Jurkat, Clone E6-1 (cell line): ENCODE data around the gene SNX5.
A peak's percentile ranks its signal among the peaks of the same experiment; 100 is the strongest.

Experiments
- DNase-seq: peaks from one replicate; pipeline ENCODE4 v3.0.0-alpha.2; 2011; ENCODE audit warnings: low read depth, low spot score
- H3K4me3 ChIP-seq: 2 replicates; pipeline ENCODE4 v1.5.1; 2011; ENCODE audit warnings: mild to moderate bottlenecking, low read length, control low read depth, moderate library complexity

The SNX5 gene

DNA sequence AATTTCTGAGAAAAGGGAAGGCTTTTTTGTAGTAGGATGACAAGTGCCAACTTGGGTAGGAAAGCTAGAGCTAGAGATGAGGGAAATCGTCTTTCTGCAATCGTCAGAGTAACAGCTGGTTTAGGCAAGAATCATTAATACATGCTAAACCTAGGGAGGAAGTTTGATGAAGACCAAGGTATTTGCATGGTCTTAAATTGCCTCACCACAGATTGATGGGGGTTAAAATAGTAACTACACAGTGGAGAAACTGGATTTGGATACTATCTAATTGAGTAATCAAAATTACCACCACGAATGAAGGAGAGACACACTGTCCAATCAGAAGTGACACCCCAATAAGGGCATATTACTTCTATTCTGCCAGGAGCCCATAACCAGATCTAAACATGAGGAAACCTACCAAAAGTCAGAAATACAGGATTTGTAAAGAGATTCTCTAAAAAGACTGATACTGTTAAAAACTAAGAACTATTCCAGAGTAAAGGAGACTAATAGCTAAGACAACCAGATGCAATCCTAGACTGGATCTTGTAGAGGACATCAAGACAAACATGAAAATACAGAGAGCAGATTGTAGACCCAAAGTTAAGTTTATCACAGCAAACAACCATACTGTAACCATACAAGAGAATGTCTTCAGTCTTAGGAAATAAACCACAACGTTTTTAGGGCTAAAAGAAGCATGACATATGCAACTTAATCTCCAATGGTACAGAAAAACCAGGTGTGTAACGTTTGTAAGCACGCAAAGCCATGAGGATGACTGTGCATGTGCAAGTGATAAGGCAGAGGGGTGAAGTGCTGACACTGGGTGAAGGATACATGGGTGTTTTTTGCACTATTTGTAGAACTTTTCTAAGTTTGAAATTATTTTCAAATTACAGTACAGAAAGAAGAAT is 21.8 kb downstream of the SNX5 start:
- no peak overlapping the region for H3K4me3 ChIP-seq
- no peak for DNase-seq

DNA sequence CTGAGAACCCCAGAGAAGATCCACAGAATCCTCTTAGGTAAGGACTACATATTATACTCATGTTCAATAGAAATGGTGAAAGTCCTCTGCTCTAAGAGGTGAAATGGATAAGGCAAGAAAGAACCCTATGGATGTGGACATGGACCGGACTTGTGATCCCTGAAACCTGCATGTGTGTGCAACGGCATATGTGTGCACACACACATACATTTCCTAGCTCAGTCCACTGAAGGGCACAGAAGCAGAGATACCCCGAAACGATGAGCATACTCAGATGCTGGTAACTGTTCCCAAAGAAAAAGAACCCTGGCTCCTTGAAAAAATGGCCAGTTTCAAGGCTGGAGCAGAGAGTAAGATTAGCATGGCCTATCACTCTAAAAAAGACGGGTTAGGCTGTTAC is 22.6 kb downstream of the SNX5 start:
- H3K4me3 ChIP-seq: no peak overlapping the region
- DNase-seq: no peak

DNA sequence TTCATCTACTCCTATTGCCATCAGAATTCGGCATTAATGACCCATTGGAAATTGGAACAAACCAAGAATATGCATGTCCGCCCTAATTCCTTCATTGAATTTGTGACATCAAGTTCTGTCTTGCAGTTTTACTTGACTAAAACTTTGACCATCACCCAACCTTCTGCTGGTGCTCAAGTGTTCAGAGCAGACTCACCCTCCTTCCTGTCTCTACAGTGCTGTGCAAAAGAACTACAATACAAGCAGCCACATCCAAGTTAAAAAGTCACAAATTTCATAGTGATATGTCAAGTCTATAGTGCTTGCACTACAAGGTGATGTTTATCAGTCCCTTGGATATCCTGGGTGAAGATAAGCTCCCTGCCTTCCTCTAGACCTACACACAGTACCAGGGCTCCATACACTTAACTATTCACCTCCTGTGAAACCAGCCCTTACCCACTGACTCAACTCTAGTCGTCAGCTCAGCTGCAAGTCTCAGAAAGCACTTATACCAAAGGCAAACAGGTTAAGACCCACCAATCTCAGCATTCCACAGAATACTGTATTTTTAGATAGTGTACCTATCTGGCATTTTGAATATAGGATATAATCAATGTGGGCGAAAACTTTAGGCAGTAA is 23.6 kb downstream of the SNX5 start:
- DNase-seq: no peak
- H3K4me3 ChIP-seq: no peak overlapping the region

DNA sequence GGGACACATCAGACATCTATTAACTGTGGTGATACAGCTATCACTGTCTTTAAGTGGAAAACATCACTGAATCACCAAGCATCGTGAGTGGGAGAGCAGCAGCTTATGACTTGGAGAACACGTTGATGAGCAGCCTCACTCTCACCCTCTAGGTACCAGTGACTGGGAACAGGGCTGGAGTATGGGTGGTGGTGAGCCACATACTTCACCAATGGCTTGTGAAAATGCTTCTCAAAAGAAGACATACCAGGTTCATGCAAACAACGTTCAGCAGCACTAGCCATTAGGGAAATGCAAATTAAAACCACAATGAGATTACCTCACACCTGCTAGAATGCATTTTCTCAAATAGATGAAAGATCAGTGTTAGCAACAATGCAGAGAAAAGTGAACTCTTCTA is 25.3 kb downstream of the SNX5 start:
- DNase-seq: no peak
- H3K4me3 ChIP-seq: no peak overlapping the region

DNA sequence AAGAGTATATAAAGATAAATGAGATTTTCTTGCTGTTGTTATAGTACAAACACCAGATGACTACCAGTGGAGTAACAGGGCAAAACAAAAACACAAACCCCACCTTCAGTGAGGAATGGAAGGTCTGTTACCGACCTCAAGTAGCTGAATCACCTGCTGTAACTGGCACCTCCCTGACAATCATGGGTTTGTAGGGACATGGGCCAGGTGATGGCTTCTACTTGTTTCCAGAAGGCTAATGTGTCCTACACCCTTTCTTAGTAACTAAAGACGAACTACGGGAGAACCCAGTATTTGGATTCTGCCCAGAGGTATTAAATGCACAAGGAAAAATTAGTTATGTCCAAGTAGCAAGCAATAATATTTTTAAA is 26.8 kb downstream of the SNX5 start:
- no peak for DNase-seq
- H3K4me3 ChIP-seq: no peak overlapping the region

DNA sequence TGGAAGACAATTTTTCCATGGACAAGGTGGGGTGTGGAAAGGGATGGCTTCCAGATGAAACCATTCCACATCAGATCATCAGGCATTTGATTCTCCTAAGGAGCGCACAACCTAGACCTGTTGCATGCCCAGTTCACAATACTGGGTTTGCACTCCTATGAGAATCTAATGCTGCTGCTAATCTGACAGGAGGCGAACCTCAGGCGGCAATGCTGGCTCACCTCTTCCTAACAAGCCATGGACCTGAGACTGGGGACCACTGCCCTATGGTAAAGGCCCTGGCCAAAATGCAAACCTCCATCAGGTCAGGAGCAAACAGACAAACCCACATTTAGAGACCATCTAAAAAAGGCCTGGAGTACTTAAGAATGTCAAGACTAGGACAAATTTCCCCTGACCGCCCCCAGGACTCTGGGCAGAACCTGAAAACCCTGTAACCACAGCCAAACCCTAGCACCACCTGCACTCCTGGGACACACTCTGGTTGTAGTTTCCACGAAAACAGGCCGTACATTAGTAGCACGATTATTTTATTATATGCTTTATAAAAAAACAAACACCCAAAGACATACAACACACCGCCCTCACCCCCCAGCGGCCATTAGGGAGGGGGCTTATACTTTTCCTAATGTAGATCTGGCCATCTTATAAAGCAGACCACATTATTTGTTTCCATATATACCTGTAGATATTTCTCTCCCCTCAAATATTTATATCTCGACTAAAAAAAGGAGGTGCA is 27.3 kb downstream of the SNX5 start:
- H3K4me3 ChIP-seq: no peak overlapping the region
- DNase-seq: no peak

DNA sequence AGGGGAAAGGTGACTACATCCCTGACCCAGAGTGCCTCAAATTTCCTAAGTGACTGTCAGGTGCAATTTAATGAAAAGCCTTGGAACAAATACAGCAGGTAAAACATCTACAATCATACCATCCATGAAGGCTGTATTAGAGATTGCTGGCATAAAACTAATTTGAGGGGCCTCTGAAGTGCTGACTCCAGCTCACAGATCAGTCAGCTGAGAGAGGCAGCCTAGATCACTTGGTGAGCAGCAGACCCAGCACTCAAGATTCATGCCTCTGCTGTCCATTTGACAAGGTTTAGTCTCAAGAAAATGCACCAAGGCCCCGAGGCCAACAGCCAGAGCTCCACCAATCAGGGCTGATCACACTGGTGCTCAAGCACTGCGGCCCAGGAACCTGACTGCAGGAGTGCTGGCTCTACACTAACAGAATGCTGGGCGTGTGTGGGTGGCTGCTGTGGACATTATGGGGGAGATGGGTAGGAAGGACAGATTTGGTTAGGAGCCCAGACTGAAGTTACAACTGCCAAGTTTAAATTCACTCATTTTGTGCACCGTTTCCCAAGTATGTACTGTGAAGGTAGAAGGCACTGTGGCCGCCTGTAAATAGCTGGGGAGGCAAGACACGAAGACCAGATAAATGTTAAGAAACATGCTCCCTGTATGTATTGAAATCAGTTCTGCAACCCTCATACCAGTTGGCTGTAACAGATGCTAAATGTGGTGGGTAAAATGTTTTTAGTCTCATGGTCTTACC is 28.2 kb downstream of the SNX5 start:
- no peak overlapping the region for H3K4me3 ChIP-seq
- DNase-seq: no peak

DNA sequence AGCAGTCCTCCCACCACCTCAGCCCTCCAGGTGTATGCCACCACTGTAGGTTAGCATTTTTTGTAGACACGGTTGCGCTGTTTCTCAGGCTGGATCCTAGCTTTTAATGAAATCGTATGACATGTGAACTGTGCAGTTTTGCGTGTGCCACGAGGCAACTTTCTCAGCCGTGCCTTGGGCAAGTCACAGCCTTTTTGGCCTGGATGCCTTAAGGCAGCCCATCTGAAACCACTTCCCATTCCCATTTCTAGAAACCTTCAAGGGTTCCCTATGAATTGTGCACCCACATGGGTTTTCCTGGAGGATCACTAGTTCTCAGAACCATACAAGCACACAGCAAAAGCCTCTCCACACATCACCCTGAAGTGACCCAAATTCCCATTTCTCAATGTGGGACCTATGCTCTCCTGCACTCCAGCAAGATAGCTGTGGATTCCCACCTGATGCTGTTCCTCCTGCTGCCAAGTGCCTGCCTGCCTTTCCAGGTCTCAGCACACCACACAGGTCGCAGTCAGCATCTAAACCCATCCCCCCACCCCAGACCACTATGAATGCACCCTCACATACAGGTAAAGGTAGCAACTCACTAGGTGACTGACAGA is 28.9 kb downstream of the SNX5 start:
- no peak for DNase-seq
- H3K4me3 ChIP-seq: no peak overlapping the region

DNA sequence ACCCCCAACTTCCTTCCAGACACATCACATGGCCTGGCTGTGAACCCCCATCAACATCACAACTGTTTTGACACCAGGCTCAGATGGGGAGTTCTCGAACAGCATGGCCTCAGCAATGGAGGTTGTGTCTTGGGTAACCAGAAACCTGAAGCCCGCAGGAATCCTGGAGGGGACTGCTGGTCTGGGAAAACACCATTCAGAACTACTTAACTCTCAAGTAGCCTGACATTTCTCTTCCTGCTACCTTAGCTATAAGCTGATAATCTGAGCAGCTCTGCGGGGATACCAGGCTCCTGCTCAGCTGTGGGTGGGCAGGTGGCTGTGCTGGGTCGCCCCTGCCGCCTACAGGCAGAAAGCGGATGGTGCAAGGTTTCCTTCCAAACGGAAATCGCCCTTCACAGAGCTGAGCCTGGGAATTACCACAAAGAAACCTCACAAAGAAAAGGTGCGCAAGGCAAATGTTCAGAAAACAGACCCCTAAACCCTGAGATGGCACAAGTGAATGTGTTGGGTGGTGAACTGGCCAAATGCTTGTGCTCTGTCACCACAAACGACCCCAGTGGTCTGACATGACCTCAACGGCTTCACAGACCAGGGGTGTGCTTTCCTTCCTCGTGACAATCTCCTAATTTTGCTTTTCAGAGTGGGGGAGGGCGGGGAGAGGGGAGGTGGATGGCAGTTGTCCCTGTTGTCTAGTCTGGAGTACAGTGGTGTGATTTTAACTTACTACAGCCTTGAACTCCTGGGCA is 29.5 kb downstream of the SNX5 start:
- H3K4me3 ChIP-seq: no peak overlapping the region

DNA sequence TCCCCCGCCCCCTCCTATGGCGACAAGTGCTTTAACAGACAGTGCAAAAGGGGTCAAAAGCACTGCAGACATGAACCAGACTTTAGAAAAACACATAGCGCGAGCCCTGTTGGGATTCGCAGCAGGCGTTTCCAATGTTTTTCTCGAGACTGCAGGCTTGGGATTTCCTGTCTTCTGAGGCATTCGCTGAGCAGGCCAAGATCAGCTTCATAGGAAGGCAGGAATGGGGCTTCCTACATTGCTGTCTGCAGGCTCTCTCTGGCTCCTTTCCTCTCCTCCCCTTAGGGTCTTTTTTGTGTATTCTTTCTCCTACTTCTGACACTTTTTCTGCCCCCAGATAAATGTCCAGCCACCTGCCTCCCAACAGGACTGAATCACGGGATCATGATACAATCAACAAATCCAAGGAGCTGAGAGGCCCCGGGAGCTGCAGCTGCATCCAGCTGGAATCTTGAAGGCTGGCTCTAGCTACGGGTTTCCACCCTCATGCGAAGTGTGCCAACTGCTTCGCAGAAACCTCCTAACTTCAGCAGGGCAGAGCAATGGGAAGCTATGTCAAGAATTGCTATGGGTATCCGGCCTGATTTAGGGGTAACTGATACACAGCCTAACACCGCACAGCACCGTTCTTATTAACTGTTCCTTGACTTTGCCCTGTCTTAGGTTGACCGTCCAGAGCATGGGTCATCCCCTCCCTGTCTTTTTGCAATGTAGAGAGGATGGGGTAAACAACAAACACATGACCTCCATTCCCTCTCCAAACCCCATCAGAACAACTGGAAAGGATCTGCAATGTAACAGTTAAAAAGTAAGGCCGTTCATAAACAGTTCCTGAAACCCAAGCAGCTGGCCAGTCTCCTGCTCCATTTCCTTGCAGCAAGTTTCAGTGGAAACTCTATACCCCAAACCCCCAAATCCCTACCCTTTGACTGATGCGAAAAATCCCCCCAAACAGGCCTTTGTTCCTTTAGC is 31.5 kb downstream of the SNX5 start:
- H3K4me3 ChIP-seq: no peak overlapping the region
- DNase-seq: no peak

More for the DNA sequence above, 29.5 kb downstream of the SNX5 start:
- peak; percentile 79 for DNase-seq

DNA sequence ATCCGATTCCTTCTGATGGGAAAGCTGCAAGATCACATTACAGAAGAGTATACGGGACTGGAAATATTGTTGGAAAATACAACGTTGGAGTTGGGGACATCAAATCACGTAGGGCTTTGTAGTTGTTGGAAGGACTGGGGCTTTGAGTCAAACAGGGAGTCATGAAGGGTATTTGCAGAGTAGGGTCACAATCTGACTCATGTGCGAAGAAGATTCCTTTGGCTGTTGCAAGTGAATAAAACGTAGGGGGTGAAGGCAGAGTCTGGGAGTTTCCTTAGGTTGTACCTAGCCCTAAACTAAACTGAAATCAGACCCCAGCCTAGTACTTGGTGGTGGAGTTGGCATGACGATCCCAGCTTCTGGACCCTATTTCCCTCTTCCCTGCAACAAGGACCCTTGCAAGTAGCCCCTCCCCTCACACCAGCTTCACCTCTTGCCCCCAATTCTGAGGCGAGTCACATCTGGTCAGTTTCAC is 32.3 kb downstream of the SNX5 start:
- no peak for DNase-seq
- no peak overlapping the region for H3K4me3 ChIP-seq

DNA sequence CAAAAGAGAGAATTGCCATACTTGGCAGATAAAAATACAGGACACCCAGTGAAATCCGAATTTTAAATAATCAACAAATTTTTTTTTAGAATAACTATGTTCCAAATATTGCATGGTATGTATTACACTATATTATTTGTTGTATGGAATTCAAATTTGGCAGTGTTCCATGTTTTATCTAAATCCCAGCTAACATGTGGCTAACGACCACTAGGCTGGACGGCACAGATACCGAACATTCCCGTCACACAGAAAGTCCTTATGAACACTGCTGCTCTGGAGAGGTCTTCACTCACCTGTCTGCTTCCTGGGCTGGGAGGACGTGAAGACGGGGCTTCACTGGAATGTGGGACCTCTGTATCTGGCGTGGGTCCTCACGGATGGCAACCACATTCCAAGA is 32.8 kb downstream of the SNX5 start:
- H3K4me3 ChIP-seq: no peak overlapping the region
- DNase-seq: no peak

DNA sequence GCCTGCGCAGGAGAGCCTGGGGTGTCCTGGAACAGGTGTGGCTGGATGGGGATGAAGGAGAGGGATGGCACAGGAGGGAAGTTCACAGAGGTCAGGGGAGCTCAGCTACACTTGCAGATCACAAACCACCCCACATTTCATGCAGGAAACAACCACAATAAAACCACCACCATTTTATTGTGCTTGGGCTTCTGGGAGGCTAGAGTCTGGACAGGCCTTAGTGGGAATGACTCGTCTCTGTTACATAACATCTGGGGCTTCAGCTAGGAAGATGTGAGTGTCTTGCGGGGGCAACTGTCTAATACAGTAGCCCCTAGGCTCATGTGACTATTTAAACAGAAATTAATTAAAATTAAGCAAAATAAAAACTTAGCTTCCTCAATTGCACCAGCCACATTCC is 33.4 kb downstream of the SNX5 start:
- H3K4me3 ChIP-seq: no peak overlapping the region
- no peak for DNase-seq

DNA sequence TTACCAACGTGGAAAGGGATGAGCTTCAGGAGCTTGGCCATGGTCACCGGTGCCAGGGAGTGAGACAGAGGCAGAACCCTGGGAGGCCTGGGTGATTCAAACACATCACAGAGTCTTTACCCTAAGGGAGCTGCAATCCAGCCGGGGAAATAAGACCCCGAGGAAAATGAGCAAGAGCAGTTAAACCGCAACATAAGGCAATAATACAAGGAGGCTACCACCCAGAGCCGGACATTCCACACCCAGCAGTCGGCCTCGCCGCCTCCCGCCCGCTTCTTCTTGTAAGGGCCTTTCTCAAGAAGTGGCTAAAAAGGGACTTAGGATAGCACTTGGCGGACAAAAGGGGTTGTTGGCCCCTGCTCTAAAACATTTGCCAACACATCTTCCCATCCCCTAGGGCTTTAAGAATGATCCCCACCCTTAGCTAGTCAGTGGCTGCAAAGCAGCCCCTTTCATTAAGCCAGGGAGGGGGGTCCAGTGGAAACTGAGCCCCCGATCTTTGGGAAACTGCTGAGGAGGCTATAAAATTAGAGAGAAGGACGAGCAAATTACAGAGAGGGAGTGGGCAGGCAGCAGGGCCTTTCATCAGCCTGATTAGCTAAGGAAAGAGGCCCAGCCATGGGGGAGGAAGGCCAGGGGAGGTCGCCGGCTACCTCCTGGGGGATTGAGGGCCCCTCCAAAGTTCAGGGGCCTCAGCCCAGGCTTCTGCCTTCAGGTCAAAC is 34.3 kb downstream of the SNX5 start:
- DNase-seq: no peak
- no peak overlapping the region for H3K4me3 ChIP-seq

DNA sequence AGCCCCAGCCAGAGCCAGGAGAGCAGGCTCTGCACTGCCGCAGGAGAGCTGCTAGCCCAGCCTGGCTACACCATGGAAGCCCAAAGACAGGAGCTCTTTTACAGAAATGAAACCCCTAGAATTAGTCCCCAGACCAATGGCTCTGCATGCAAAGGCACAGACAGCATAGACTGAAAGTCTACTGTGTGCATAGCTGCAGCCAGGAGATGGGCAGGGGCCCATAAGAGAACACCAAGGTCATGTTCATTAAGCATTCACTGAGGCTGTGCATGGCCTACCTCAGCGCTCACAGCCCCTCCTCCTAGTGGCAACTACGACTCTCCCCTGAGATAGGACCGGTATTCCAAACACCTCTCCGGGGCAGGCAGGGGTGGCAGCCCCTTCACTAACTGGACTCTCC is 34.9 kb downstream of the SNX5 start:
- DNase-seq: no peak
- no peak overlapping the region for H3K4me3 ChIP-seq

DNA sequence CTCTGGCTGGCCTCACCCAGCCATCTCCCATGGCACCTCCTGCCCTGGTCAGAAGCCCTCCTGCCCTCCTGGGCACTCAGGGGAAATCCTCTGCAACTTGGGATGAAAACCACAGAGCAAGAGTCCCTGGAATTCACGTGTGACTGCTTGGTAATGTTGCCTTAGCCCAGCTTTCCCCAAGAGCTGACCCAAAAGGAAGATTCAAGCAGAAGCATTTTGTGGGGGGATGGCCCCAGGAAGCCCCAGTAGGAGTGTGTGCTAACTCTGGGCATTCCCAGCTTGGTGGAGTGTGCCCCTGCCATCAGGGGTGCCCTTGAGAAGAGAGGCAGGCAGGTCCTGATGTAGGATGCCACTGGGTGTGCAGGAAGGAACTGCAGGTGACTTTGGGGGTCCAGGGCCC is 35.5 kb downstream of the SNX5 start:
- DNase-seq: no peak

DNA sequence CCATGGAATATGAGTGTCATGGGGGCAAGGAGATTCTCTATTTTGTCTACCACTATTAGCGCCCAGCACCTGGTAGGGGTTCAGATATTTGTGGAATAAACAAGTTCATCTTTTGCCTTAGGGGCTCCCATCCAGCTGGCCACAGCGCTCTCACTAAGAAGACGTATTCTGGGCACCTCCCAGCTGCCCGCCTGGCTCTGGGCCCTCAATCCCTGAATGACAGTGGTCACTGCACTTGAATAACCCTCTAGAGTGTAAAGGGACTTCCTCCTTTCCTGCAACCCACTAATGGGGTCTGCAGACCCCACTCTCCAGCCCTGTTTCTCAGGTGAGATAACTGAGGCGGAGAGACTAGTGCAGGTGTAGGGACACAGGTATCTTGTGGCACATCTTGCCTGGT is 36.2 kb downstream of the SNX5 start:
- DNase-seq: no peak
- no peak overlapping the region for H3K4me3 ChIP-seq

More for the DNA sequence above, 35.5 kb downstream of the SNX5 start:
- H3K4me3 ChIP-seq: no peak overlapping the region
